Right atrium auricular region (tissue), 2 donors: ENCODE measurements around the gene CSMD2. TPM values are rescaled to one million over a fixed set of nuclear protein-coding genes. Genes with fewer than 3 reads are reported as not detected.
"Not testable (repeated sequence)": the region's sequence is repeated elsewhere in the genome, so short reads cannot be mapped to it uniquely, and the experiment has no call there.

Experiments used
- DNase-seq: peaks from one replicate; pipeline ENCODE4 v3.0.0-alpha.2; 2019; ENCODE audit warnings: low spot score
- H3K27ac ChIP-seq, 2 donors: fragments of 200-600 bp; sonication (generic); 1 replicate in 1 of 2; 2 replicates in 1 of 2; pipeline ENCODE4 v1.5.1; 2016 to 2019
- H3K27me3 ChIP-seq, 2 donors: fragments of 200-600 bp; sonication (generic); one replicate each; pipeline versions ENCODE4 v1.5.1 to v1.6.0; 2017 to 2019
- H3K36me3 ChIP-seq: fragments of 200-600 bp; sonication (generic); one replicate; pipeline ENCODE4 v1.5.1; 2016
- H3K4me1 ChIP-seq, 2 donors: fragments of 200-600 bp; sonication (generic); one replicate each; pipeline versions ENCODE4 v1.5.1 to v1.6.0; 2017 to 2019
- H3K4me3 ChIP-seq, 2 donors: fragments of 200-600 bp; sonication (generic); 1 replicate in 1 of 2; 2 replicates in 1 of 2; pipeline ENCODE4 v1.5.1; 2017 to 2019; ENCODE audit warnings: mild to moderate bottlenecking in 1 of 2, moderate library complexity in 1 of 2
- H3K9me3 ChIP-seq, 2 donors: fragments of 200-600 bp; sonication (generic); one replicate each; pipeline ENCODE4 v1.5.1; 2019
- total RNA-seq, 2 donors: library from RNA; depleted of rRNA; stranded (reverse); fragments of >200 nt; gene quantifications; one replicate each; pipeline ENCODE4 v1.1.0, GENCODE V29; 2016
- TF ChIP-seq, protein P1 (sequence below), 2 donors: fragments of 200-600 bp; sonication (generic); IDR thresholded peaks; one replicate each; pipeline ENCODE4 v1.5.1; 2019; ENCODE audit warnings: antibody characterized with exemption in 2 of 2

The CSMD2 gene
- total RNA-seq, 2 donors from 2014 or later, result 0.39 to 0.44 TPM

DNA sequence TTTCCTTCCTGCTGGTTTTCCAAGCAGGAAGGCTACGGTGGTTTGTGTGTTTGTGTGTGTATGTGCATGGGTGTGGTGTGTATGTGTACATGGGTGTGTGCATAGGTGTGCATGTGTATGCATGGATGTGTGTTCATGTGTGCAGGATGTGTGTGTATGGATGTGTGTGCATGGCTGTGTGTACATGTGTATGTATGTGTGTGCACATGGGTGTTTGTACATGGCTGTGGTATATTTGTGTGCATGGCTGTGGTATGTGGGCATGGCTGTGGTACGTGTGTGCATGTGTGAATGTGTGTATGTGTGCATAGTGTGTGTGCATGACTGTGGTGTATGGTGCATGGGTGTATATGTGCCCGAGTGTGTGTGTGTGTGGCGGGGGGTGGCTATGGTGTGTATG lies 24.0 kb upstream of the CSMD2 start:
- Histone ChIP-seq H3K27ac (no peak overlapping the region), H3K4me1 (no peaks in the 10 kb centered on the region), H3K36me3 (no peaks in the 10 kb centered on the region), H3K27me3 (no peaks in the 10 kb centered on the region), H3K4me3 (no peak overlapping the region), H3K9me3 (peaks cover 0 to 11% of the 10 kb centered on the region in 2 donors)
- TF ChIP-seq, protein P1, sequence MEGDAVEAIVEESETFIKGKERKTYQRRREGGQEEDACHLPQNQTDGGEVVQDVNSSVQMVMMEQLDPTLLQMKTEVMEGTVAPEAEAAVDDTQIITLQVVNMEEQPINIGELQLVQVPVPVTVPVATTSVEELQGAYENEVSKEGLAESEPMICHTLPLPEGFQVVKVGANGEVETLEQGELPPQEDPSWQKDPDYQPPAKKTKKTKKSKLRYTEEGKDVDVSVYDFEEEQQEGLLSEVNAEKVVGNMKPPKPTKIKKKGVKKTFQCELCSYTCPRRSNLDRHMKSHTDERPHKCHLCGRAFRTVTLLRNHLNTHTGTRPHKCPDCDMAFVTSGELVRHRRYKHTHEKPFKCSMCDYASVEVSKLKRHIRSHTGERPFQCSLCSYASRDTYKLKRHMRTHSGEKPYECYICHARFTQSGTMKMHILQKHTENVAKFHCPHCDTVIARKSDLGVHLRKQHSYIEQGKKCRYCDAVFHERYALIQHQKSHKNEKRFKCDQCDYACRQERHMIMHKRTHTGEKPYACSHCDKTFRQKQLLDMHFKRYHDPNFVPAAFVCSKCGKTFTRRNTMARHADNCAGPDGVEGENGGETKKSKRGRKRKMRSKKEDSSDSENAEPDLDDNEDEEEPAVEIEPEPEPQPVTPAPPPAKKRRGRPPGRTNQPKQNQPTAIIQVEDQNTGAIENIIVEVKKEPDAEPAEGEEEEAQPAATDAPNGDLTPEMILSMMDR (IDR thresholded peaks at IDR 0.05), result no peak
- no peak for DNase-seq

DNA sequence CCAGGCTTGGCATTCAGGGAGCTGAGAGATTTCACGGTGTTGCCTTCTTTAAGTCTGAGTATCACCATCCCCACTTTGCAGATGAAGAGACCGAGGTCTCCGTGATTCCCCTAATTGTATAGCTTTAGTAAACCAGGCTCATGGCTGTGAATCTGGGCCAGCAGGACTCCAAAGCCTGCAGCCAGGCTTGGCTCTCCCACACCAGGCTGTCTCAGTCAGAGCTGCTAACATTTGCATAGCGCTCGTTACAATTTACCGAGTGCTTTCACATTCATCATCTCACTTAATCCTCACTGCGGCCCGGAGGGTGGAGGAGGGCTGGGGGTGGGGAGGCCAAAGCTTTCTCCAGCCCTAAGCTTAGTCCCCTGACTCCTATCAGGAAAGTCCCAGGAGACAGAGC lies 23.4 kb upstream of the CSMD2 start:
- no peaks in the 10 kb centered on the region for H3K4me1 ChIP-seq
- DNase-seq, result no peak
- TF ChIP-seq, protein P1 (IDR thresholded peaks at IDR 0.05), result no peak
- H3K4me3 ChIP-seq, result no peak overlapping the region
- no peak overlapping the region for H3K27ac ChIP-seq
- H3K27me3 ChIP-seq, result no peaks in the 10 kb centered on the region
- peaks cover 0 to 11% of the 10 kb centered on the region in 2 donors for H3K9me3 ChIP-seq
- no peaks in the 10 kb centered on the region for H3K36me3 ChIP-seq

DNA sequence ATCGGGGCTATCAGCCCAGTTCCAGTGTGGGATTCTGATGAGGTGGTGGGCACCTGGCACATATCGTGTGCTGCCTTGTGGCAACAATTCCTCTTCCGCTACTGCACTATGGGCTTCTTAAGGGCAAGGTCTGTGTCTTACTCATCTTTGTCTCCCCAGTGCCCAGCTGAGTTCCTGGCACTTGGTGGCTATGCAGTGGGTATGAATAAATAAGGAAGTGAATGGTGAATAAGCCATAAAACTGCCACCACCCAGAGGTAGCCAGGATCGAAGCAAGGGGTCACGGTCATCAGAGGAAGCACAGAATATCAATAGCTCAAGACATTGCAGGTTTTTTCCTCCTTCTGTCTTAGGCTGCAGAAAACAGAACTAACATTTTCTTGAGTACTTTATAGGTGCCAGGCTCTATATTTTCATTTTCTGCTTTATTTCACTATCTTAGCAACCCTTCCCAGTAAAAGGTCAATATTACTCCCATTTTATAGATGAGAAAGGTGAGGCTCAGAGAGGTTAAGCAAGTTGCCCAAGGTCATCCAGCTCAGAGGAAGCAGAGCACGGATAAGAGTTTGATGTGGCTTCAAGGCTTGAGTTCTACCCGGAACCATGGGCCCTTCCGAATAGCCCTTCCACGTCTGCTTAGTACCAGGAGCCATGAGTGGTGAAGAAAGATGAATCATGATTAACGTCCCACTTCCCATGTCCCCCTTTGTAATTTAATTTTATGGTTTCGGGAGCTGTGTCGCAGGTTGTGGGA lies 21.9 kb upstream of the CSMD2 start:
- no peak overlapping the region for H3K4me3 ChIP-seq
- no peaks in the 10 kb centered on the region for H3K4me1 ChIP-seq
- H3K27me3 ChIP-seq, result no peaks in the 10 kb centered on the region
- no peaks in the 10 kb centered on the region for H3K36me3 ChIP-seq
- no peak overlapping the region for H3K27ac ChIP-seq
- TF ChIP-seq, protein P1 (IDR thresholded peaks at IDR 0.05), result no peak
- peaks cover 0 to 11% of the 10 kb centered on the region in 2 donors for H3K9me3 ChIP-seq
- DNase-seq, result no peak

DNA sequence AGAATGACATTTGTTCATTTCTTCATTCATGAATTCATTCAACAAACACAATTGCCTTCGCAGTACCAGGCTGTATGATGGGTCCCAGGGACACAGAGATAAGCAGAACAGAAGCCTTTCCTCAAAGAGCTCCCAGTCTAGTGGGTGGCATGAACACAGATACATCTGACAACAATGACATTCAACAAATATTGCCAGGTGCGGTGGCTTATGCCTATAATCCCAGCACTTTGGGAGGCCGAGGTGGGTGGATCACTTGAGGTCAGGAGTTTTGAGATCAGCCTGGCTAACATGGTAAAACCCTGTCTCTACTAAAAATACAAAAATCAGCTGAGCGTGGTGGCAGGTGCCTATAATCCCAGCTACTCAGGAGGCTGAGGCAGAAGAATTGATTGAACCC lies 18.4 kb upstream of the CSMD2 start:
- not testable (repeated sequence) for H3K27ac ChIP-seq, DNase-seq, H3K4me1 ChIP-seq, H3K27me3 ChIP-seq, H3K9me3 ChIP-seq, H3K36me3 ChIP-seq, H3K4me3 ChIP-seq

DNA sequence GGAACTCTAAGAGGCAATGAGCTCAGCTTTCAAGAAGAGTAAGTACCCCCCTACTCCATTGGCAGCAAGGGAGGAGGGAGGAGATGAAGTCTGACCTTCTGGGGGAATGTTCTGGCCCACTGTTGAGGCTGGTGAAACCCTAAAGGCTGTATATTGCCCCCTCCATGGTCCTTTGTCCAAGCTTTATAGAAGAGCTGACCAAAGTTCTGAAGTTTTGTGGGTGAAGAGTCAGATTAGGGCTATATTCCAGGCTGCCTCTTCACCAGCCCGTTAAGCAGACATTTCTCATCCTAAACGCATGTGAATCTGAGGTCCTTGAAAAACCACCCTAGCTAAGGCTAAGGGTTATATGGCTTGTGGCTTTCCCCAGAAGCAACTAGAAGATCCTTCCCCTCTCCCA lies 13.0 kb upstream of the CSMD2 start:
- Histone ChIP-seq H3K4me3 (no peak overlapping the region), H3K27ac (no peak overlapping the region), H3K36me3 (no peaks in the 10 kb centered on the region), H3K27me3 (peaks cover 0 to 8% of the 10 kb centered on the region in 2 donors), H3K4me1 (peaks cover 0 to 8% of the 10 kb centered on the region in 2 donors), H3K9me3 (no peaks in the 10 kb centered on the region)
- DNase-seq, result no peak
- TF ChIP-seq, protein P1 (IDR thresholded peaks at IDR 0.05), result no peak

DNA sequence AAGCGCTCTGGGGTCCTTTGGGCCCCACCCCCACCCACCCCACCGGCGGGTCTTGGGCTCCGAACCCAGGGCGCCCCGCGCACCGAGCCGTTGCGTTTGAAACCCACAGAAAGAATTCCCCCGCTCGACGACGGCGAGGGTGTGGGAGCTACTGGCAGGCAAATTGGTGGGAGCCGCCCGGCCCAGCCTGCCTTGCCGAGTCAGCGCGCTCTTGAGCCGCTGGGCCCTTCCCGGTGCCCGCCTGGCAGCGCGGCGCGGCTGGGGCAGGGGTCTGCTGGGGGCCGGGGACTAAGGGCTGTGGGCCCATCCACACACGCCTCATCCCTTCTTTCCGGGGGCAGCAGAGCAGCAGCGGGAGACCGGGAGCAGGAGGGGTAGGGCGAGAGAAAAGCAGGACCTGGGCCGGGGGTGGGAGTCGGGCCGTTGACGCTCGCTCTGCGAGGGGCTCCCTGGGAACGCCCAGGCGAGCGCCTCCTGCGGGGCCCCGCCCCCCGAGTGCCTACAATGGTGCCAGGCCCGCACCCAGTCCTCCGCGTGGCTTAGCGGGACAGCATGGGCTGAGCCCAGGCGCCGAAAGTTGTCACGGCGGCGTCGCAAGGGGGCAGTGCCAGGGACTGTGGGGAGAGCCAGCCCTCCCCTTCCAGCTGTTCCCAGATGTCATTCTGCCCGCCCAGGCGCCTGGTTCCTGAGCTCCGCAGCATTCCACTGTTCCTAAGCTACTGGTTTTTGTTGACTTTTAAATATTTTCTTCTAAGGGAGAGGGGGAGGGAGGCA lies 12.0 kb upstream of the CSMD2 start, which contains the start of gene C1orf94:
C1orf94 (plus strand) TSS at position 78 of the 774 bp plus-strand sequence. CDS start 883 bp downstream, outside the sequence.
- peaks cover 0 to 8% of the 10 kb centered on the region in 2 donors for H3K27me3 ChIP-seq
- TF ChIP-seq, protein P1 (IDR thresholded peaks at IDR 0.05), result no peak
- H3K4me1 ChIP-seq, result peaks cover 0 to 8% of the 10 kb centered on the region in 2 donors
- no peaks in the 10 kb centered on the region for H3K36me3 ChIP-seq
- peak within 1 kb of the TSS in 1 of 2 donors; percentile 10 for H3K4me3 ChIP-seq
- H3K9me3 ChIP-seq, result no peaks in the 10 kb centered on the region
- no peak for DNase-seq
- H3K27ac ChIP-seq, result no peak within 1 kb of the TSS
